BJ (cell line): Measurements from ENCODE around the gene CTCF. TPM values are rescaled to one million over a fixed set of nuclear protein-coding genes. Genes with fewer than 3 reads are reported as not detected.

Source experiments
- CTCF ChIA-PET: fragments of 350-600 bp; formaldehyde crosslinking; extraction: SDS; loops from one replicate; lab custom pipeline; 2021; ENCODE audit warnings: antibody characterized with exemption, inconsistent platforms; lab: Yijun Ruan, JAX
- POLR2A ChIA-PET: fragments of 300-600 bp; sonication (Branson Sonifier 250); formaldehyde crosslinking; extraction: SDS; loops from one replicate; lab custom pipeline; 2021; ENCODE audit warnings: antibody characterized with exemption; lab: Charles Lee
- DNase-seq: peaks from one replicate; pipeline ENCODE4 v3.0.0-alpha.2; 2011; ENCODE audit warnings: low read depth
- H3K27me3 ChIP-seq: 2 replicates; pipeline ENCODE4 v1.6.0; 2011; ENCODE audit warnings: low read length; ENCODE audit not compliant: control insufficient read depth, insufficient read depth
- H3K36me3 ChIP-seq: 2 replicates; pipeline ENCODE4 v1.5.1; 2011; ENCODE audit warnings: low read length; ENCODE audit not compliant: control insufficient read depth, insufficient read depth
- H3K4me3 ChIP-seq: 2 replicates; pipeline ENCODE4 v1.5.1; 2011; ENCODE audit warnings: low read depth, mild to moderate bottlenecking, control low read depth, low read length
- polyA plus RNA-seq: library from polyadenylated mRNA; depleted of rRNA; stranded (reverse); fragments of >200 nt; gene quantifications from 2 replicates; pipeline ENCODE4 v1.2.3, GENCODE V29; 2011
- TF ChIP-seq, protein P1 (sequence below): IDR thresholded peaks from 2 replicates; pipeline ENCODE4 v1.5.1; 2011; ENCODE audit warnings: low read depth, mild to moderate bottlenecking, control low read depth, inconsistent platforms, low read length, moderate library complexity; ENCODE audit not compliant: insufficient read depth

CTCF gene
- polyA plus RNA-seq, 1 experiment: 20.9 TPM

DNA sequence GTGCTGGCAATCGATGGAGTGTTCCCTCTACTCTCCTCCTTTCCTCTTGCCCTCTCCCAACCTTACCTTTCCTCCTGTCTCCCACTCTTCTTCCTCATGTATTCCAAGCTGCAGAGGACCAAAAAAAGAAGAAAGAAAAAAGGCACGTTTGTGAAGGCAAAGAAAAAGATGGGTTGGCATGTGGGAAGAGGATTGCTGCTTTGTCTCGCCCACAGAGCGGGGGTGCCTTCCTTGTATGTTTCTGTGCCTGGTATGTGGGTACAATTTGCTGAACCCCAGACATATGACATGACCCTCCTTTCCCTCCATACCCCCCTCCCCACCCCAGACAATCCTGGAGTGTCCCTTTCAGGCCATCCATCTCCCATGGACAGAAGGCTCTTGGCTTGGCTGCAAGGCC is 13.1 kb upstream of the CTCF start:
- H3K27me3 ChIP-seq: no peaks in the 10 kb centered on the region
- H3K4me3 ChIP-seq: no peak overlapping the region
- ChIA-PET POLR2A (no interaction called here), CTCF (interaction anchor here (1.9 to 5.9 kb wide), 2 partner anchors 14 to 119 kb away, joined by 5 to 43 read pairs; partner anchors contain the start of genes C16orf86 and ENKD1)
- TF ChIP-seq, protein P1, sequence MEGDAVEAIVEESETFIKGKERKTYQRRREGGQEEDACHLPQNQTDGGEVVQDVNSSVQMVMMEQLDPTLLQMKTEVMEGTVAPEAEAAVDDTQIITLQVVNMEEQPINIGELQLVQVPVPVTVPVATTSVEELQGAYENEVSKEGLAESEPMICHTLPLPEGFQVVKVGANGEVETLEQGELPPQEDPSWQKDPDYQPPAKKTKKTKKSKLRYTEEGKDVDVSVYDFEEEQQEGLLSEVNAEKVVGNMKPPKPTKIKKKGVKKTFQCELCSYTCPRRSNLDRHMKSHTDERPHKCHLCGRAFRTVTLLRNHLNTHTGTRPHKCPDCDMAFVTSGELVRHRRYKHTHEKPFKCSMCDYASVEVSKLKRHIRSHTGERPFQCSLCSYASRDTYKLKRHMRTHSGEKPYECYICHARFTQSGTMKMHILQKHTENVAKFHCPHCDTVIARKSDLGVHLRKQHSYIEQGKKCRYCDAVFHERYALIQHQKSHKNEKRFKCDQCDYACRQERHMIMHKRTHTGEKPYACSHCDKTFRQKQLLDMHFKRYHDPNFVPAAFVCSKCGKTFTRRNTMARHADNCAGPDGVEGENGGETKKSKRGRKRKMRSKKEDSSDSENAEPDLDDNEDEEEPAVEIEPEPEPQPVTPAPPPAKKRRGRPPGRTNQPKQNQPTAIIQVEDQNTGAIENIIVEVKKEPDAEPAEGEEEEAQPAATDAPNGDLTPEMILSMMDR: no peak
- peaks cover 25% of the 10 kb centered on the region for H3K36me3 ChIP-seq
- DNase-seq: no peak

DNA sequence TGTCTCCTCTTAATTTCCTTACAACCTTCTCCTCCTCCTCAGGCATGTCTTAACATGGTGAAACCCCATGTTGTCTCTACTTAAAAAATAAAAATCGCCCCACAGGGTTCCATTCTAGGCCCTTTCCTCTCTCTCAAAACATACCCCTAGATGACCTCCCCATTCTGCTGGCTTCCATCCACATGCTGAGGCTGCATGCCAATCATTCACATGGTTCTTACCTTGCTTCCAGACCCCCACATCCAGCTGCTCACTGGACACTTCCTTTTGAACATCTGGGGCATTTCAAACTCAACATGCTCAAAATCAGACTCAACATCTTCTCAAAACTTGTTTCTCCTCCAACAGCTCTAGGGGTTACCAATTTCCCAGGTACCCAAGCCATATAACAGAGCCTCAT is 12.4 kb upstream of the CTCF start:
- DNase-seq: no peak
- Histone ChIP-seq H3K27me3 (no peaks in the 10 kb centered on the region), H3K4me3 (no peak overlapping the region), H3K36me3 (peaks cover 20% of the 10 kb centered on the region)
- POLR2A ChIA-PET: no interaction called here
- TF ChIP-seq, protein P1: no peak
- CTCF ChIA-PET: interaction anchor here (0.7 to 5.9 kb wide), 5 partner anchors 13 to 118 kb away, joined by 3 to 43 read pairs (median 5); partner anchors contain the start of genes ACD, C16orf86, CARMIL2 and ENKD1

DNA sequence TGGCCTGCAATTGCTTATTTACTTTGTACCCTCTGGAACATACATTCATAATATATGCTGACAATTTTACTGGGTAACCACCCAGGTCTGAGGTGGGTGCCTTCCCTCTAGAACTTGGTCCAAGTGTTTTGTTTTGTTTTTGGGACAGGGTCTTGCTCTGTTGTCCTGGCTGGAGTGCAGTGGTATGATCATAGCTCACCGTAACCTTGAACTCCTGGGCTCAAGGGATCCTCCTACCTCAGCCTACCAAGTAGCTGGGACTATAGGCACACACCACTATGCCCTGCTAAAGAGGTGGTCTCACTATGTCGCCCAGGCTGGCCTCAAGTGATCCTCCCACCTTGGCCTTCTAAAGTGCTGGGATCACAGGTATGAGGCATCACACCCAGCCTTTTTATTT is 11.2 kb upstream of the CTCF start:
- POLR2A ChIA-PET: no interaction called here
- Histone ChIP-seq H3K27me3 (no peaks in the 10 kb centered on the region), H3K36me3 (peaks cover 12% of the 10 kb centered on the region), H3K4me3 (no peak overlapping the region)
- CTCF ChIA-PET: interaction anchor here (1.0 to 5.9 kb wide), 6 partner anchors 11 to 117 kb away, joined by 3 to 43 read pairs (median 4); partner anchors contain the start of genes ACD, C16orf86, CARMIL2 and CTCF
- DNase-seq: no peak
- TF ChIP-seq, protein P1: no peak

DNA sequence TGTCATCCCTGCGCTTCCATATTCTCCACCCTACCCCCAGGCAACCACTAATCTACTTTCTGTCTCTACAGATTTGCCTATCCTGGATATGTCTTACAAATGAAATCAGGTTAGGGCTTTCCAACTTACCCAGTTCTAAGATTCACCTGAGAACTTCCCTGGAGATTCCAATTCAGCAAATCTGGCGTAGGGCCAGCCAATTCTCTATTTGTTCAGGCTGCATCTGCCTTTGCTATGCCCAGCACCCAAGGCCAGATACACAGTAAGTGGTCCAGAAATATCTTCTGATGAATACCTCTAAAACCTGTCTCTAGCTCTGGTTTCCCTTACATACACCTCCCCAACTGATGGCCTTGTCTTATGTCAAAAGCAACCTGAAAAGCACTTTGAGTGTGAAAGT is 10.4 kb upstream of the CTCF start:
- TF ChIP-seq, protein P1: no peak
- ChIA-PET CTCF (interaction anchor here (1.0 to 5.9 kb wide), 5 partner anchors 10 to 116 kb away, joined by 3 to 43 read pairs (median 6); partner anchors contain the start of genes C16orf86, CARMIL2, CTCF and ENKD1), POLR2A (no interaction called here)
- Histone ChIP-seq H3K4me3 (no peak overlapping the region), H3K27me3 (no peaks in the 10 kb centered on the region), H3K36me3 (peaks cover 7% of the 10 kb centered on the region)
- DNase-seq: no peak

DNA sequence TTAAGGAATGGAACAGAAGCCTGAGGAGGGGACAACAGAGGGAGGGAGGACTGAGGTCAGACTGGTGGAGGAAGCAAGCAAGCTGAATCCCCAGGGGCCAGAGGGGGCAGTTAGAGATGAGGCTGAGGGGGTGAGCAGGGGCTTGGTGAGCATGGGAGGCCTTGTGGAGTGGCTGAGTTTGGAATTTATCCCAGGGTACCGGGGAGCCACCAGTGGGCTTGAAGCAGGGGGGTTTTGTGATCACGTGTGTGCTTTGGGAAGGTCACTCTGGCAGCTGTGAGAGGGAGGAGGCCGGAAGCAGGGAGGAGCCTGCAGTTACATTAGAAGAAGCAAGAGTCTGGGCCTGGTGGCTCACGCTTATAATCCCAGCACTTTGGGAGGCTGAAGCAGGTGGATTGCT is 9.8 kb upstream of the CTCF start:
- CTCF ChIA-PET: interaction anchor here (0.5 to 2.6 kb wide), 4 partner anchors 23 to 141 kb away, joined by 3 to 12 read pairs (median 8); partner anchors contain the start of gene CARMIL2

More for the DNA sequence above, 9.8 kb upstream of the CTCF start:
- Histone ChIP-seq H3K36me3 (peaks cover 4% of the 10 kb centered on the region), H3K4me3 (no peak overlapping the region), H3K27me3 (no peaks in the 10 kb centered on the region)
- TF ChIP-seq, protein P1: no peak
- POLR2A ChIA-PET: no interaction called here
- DNase-seq: no peak
